ENCODE measurements around the gene NAIF1. TPM values are rescaled to one million over a fixed set of nuclear protein-coding genes. Genes with fewer than 3 reads are reported as not detected.
A peak's percentile ranks its signal among the peaks of the same experiment; 100 is the strongest.

Gene NAIF1
- total and polyA plus RNA-seq, 2 donors (not counting 3 experiments of a cell fraction or from before 2014, with no cell fraction given) = 8.2 to 10.1 TPM

DNA sequence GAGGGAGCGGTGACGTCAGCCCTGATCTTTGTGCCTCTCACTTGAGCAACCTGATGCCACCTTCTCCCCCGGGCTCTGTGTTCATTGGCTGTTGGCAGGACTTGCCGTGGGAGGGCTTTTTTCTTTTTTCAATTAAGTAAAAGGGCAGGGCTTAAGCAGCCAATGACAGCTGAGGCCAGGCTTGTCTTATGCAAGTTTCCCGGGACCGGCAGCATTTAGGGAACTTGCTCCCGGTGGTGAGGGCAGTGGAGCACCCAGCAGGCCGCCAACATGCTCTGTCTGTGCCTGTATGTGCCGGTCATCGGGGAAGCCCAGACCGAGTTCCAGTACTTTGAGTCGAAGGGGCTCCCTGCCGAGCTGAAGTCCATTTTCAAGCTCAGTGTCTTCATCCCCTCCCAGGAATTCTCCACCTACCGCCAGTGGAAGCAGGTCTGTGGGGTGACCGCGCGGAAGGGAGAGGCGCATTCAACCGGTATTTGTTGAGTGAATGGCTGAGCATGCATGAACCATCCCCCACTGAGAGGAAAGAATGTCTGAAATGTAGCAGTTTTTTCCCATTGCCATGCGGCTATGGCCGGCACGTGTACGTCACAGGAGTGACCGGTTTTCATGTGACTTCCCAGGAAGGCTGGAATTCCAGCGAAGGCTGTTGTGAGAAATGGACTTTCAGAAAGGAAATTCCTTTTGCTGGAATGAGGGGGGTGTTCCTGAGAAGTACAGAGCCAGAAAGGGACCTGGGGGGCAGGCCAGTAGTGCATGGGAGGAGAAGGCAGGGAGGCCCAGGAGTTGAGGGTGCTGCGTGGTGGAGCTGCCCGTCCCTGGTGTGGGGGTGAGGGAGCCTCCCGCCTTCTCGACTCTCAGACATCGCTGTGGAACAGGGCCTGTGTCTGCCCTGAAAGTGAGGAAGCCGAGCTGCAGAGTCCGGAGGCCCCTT lies 31.4 kb upstream of the NAIF1 start:
- peak overlapping the region; percentile 59 for H3K4me2 ChIP-seq (ENCODE audit: insufficient read depth, low read length)
- peak overlapping the region; percentile 89 for H3K9ac ChIP-seq (replicated peaks; ENCODE audit: extremely low read depth, insufficient read depth, low read length)
- FAIRE-seq (peak; percentile 91), DNase-seq (ENCODE audit: low read depth, low spot score) (peak; percentile 96)
- TF ChIP-seq FOS (IDR thresholded peaks at IDR 0.05; ENCODE audit: borderline replicate concordance, insufficient read depth, low read length) = peak; percentile 9
- TF ChIP-seq MYC (IDR thresholded peaks at IDR 0.05; ENCODE audit: low read depth, low read length) = peak; percentile 86
- TF ChIP-seq JUN (IDR thresholded peaks at IDR 0.05; ENCODE audit: borderline replicate concordance, insufficient read depth, insufficient read length, low read depth) = peak; percentile 55
- TF ChIP-seq GATA2 (IDR thresholded peaks at IDR 0.05; ENCODE audit: insufficient read depth, insufficient read length, low read depth, low read length) = no peak
- TF ChIP-seq POLR2AphosphoS5 (IDR thresholded peaks at IDR 0.05; ENCODE audit: insufficient read depth, low read depth, low read length) = peak; percentile 66
- TF ChIP-seq, protein P1, sequence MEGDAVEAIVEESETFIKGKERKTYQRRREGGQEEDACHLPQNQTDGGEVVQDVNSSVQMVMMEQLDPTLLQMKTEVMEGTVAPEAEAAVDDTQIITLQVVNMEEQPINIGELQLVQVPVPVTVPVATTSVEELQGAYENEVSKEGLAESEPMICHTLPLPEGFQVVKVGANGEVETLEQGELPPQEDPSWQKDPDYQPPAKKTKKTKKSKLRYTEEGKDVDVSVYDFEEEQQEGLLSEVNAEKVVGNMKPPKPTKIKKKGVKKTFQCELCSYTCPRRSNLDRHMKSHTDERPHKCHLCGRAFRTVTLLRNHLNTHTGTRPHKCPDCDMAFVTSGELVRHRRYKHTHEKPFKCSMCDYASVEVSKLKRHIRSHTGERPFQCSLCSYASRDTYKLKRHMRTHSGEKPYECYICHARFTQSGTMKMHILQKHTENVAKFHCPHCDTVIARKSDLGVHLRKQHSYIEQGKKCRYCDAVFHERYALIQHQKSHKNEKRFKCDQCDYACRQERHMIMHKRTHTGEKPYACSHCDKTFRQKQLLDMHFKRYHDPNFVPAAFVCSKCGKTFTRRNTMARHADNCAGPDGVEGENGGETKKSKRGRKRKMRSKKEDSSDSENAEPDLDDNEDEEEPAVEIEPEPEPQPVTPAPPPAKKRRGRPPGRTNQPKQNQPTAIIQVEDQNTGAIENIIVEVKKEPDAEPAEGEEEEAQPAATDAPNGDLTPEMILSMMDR (IDR thresholded peaks at IDR 0.05; ENCODE audit: extremely low read depth in 1 of 2, insufficient read depth in 1 of 2, low read depth in 1 of 2, low read length in 2 of 2) = no peak
- TF ChIP-seq POLR2A (IDR thresholded peaks at IDR 0.05; ENCODE audit: low read depth, low read length) = peak; percentile 56
- TF ChIP-seq EZH2 (IDR thresholded peaks at IDR 0.05; ENCODE audit: borderline replicate concordance, low read depth, low read length, severe bottlenecking) = no peak
- TF ChIP-seq, protein P2, sequence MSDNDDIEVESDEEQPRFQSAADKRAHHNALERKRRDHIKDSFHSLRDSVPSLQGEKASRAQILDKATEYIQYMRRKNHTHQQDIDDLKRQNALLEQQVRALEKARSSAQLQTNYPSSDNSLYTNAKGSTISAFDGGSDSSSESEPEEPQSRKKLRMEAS (IDR thresholded peaks at IDR 0.05; ENCODE audit: insufficient read depth, insufficient read length) = peak; percentile 93
- peak overlapping the region; percentile 3 for H2AFZ ChIP-seq (ENCODE audit: low read depth, low read length)
- H3K4me3 ChIP-seq (replicated peaks in 1 of 3; ENCODE audit: insufficient read depth in 1 of 3, low read depth in 1 of 3, low read length in 3 of 3) = peak overlapping the region in 2 of 3 experiments; percentile 48 to 51
- intact Hi-C loops (cut with micrococcal nuclease) (loop anchor here (1.0 kb wide), 3 partner anchors 19 to 31 kb away; partner anchors contain the start of gene NAIF1), dilution Hi-C loops (cut with MboI; ENCODE audit: extremely low pct_ligation_motif_present, low sequenced_read_pairs) (no loop called here)
- BruUV-seq (replicated peaks) = TSS peak; percentile 68
- peaks cover 41% of the 10 kb centered on the region for H3K79me2 ChIP-seq (ENCODE audit: control insufficient read depth, insufficient read depth, low read length)
- no peaks in the 10 kb centered on the region for H4K20me1 ChIP-seq (replicated peaks; ENCODE audit: control insufficient read depth, extremely low read depth, insufficient read depth, low read length)
- ChIA-PET POLR2A (no interaction called here), CTCF (interaction anchor here (1.0 to 4.9 kb wide), 5 partner anchors 11 to 155 kb away, joined by 3 to 56 read pairs (median 4); partner anchors contain the start of gene SLC25A25)
- no peaks in the 10 kb centered on the region for H3K27me3 ChIP-seq (ENCODE audit: control insufficient read depth in 2 of 2, insufficient read depth in 2 of 2, low read length in 2 of 2)
- no peaks in the 10 kb centered on the region for H3K9me3 ChIP-seq (replicated peaks; ENCODE audit: control insufficient read depth, insufficient read depth, low read length)
- H3K27ac ChIP-seq (ENCODE audit: insufficient read depth, low read depth, low read length) = peak overlapping the region; percentile 90
- H3K36me3 ChIP-seq (ENCODE audit: control insufficient read depth in 2 of 2, extremely low read depth in 1 of 2, insufficient read depth in 2 of 2, low read length in 2 of 2) = peaks cover 11 to 19% of the 10 kb centered on the region in 2 experiments
- H3K4me1 ChIP-seq (ENCODE audit: control insufficient read depth, extremely low read depth, insufficient read depth, low read length) = peaks cover 39% of the 10 kb centered on the region
- no peaks in the 10 kb centered on the region for H3K9me1 ChIP-seq (replicated peaks; ENCODE audit: control insufficient read depth, extremely low read depth, insufficient read depth, low read length)

All from endothelial cell of umbilical vein (primary cell).